Measurements from ENCODE around the gene VGLL3.
"Not testable (repeated sequence)": the region's sequence is repeated elsewhere in the genome, so short reads cannot be mapped to it uniquely, and the experiment has no call there.

VGLL3 gene

DNA sequence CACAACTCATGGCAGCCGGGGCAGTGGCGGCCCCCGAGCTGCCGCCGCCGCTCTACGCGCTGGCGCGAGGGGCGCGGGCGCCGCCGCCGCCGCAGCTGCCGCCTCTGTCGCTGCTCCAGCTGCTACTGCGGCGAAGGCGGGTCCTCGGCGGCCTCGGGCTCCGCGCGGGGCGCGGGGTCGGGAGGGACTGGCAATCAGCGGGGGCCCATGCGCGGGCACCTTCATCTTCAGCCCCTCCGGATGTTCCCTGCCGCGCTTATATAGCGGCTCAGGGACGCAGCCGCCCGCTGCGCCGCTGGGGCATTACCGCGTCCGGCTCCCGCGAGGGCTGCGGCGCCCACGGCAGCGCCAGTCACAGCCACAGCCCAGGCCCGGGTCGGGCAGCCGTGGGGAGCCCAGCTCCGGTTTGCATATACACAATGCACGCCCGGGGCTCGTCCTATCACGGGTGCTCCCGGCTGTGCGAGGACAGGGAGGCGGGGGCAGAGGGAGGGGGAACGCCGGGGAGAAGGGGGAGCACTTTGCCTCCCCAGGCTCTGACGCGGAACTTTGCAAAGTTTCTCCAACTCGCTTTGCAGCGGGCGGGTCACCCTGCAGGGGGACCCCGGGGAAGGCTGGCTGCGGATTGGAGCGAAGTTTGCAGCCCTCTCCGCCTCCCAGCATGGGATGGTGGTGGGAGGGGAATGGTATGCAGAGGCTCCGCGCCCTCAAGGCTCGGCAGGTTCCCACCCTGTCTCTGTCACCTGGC lies at the start of gene VGLL3:
Gene VGLL3, minus strand, starts transcription at position 416 of the 748 bp plus-strand sequence. Its CDS starts 406 bp downstream, at position 10.
- DNase-seq (ENCODE audit: low read depth in 3 of 3) = no peak

DNA sequence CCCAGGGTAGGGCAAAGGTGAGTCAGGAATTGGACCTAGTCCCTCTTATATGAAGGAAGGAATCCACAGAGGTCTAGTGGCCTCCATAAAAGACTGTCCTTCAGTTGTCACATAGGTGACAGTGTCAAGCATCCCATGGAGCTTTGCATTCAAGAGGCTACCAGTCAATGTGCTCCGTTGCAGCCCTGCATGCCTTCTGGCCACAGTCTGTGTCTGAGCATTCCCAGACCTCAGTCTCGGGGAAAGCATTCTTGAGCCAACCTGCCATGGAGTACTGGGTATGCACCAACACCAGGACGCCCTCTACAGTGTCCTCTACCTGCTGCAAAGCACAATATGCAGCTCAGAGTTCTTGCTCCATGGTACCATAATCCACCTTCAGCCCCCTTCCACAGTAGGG lies 46.7 kb upstream of the VGLL3 start:
- no peak for DNase-seq (ENCODE audit: low read depth in 3 of 3)

- DNase-seq (ENCODE audit: low read depth in 3 of 3) = no peak
Measured at GRCh38 chr3:87036671-87037070, 45.7 kb upstream of the VGLL3 start.

- no peak for DNase-seq (ENCODE audit: low read depth in 3 of 3)
Measured at GRCh38 chr3:87035339-87035738, 44.4 kb upstream of the VGLL3 start.

GRCh38 chr3:87033205-87033604 lies 42.3 kb upstream of the VGLL3 start:
- no peak for DNase-seq (ENCODE audit: low read depth in 3 of 3)

- DNase-seq (ENCODE audit: low read depth in 3 of 3) = no peak
Measured at GRCh38 chr3:87025661-87026645, 35.0 kb upstream of the VGLL3 start.

DNA sequence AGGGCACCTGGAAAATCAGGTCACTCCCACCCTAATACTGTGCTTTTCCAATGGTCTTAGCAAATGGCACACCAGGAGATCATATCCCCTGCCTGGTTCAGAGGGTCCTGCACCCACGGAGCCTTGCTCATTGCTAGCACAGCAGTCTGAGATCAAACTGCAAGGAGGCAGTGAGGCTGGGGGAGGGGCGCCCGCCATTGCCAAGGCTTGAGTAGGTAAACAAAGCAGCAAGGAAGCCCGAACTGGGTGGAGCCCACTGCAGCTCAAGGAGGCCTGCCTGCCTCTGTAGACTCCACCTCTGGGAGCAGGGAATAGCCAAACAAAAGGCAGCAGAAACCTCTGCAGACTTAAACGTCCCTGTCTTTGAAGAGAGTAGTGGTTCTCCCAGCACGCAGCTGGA lies 26.4 kb upstream of the VGLL3 start:
- not testable (repeated sequence) for DNase-seq (ENCODE audit: low read depth in 3 of 3)

GRCh38 chr3:87009271-87009670 lies 18.3 kb upstream of the VGLL3 start:
- DNase-seq (ENCODE audit: low read depth in 3 of 3) = no peak

GRCh38 chr3:87006844-87007439 lies 16.0 kb upstream of the VGLL3 start:
- no peak for DNase-seq (ENCODE audit: low read depth in 3 of 3)

DNA sequence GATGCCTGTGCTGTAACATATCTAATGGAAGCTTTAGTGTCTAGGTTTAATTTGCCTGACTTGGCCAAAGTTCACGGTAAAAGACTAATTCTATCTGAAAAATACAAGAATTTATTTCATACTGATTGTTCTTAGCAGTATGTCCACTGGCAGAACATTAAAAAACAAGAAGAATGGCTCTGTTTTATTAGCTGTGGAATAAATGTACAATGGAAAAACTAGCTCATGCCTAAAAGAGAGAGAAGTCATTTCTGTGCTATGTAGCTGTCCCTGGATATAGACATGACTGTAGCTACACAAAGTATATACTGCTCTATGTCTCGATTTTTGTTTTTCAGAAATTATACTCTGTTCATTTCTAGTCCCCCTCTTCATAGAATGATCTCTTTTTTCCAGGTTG lies 13.9 kb upstream of the VGLL3 start:
- DNase-seq (ENCODE audit: low read depth in 3 of 3) = no peak

DNA sequence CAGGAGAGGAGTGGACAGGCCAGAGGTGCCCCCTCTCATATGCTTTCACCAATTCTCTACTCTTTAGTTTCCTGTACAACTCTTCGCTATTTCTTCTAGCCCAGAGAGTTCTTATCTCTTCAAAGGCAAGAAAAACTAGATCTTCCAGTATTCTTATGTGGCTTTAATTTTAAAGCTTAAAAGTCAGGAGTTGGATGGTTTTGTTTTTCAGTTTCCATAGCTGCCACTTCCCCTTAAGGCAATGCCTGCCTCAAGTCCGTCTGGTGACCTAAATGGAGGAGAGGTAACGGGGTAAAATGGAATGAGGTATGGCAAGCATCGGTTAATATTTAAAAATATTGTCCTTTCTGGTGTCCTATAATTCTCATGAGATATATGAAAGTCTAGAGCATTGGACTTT lies 11.4 kb upstream of the VGLL3 start:
- no peak for DNase-seq (ENCODE audit: low read depth in 3 of 3)

DNA sequence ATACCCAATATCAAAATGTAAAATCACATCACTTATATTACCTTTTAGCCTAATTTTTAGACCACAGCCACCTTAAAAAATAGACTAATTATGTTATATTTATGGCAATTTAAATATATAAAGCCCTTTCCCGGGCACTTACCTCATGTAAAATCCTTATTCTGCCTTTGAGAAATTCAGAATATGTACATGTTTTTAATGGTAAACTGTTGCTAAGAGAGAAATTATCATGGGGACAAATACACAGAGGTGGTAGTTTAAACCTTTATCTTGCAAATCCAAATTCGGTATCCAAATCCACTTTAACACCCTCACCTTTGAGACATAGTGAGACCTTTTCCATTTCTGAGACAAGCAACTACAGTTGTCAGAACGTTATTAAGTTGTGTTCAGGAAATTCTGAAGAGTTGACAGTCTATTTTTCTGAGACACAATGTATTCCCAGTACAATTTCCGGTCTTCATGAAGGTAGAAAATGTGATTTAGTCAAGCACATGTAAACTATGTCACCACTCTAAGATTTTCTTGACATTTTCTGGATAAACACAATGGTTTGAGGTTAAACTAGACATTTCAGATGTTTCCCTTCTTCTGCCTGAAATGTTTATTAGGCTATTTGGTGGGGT lies 10.6 kb upstream of the VGLL3 start:
- no peak for DNase-seq (ENCODE audit: low read depth in 3 of 3)

DNA sequence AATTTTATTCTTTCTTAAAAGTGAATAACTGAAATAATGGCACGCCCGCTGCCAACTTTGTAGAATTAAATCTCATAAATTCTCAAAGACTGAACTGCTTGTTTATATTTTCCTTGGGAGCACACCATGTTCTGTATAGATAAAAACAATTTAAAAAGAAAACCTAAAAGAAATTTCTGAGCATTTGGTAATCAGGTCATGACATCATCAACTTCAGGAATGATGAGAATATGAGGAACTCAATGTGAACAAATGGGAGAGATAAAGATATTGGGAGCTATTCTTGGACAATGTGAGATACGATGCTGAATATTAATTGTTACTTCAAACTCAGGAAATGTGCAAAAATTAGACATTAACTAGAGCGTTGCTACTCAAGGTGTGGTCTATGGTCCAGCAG lies 10.0 kb upstream of the VGLL3 start:
- no peak for DNase-seq (ENCODE audit: low read depth in 3 of 3)

GRCh38 chr3:86998569-86998968 lies 7.6 kb upstream of the VGLL3 start:
- no peak for DNase-seq (ENCODE audit: low read depth in 3 of 3)

DNA sequence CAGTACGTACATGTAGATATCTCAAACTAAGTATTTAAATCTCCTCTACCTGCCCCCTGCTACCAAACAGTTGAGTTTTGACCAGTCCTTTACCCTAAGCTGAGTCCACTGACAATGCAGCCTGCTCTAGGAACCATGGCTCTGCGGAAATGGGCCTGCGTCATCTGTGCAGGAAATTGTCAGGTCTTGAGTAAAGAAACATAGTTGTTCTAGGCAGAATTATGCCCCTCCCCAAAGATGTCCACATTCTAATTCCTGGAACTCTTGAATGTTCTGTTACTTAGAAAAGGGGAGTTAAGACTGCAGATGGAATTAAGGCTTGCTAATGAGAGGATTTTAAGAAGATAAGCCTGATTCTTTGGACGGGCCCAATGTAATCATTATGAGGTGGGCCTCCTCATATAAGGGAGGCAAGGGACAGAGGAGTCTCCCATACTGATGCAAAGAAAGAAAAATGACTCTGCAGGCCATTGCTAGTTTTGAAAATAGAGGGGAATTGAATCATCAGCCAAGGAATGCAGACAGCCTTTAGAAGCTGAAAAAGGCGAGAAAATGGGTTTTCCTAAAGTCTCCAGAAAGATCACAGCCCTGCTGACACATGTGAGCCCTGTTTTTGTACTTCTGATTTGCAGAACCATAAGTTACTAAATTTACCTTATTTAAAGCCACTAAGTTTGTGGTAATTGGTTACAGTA lies 5.5 kb upstream of the VGLL3 start:
- no peak for DNase-seq (ENCODE audit: low read depth in 3 of 3)

DNA sequence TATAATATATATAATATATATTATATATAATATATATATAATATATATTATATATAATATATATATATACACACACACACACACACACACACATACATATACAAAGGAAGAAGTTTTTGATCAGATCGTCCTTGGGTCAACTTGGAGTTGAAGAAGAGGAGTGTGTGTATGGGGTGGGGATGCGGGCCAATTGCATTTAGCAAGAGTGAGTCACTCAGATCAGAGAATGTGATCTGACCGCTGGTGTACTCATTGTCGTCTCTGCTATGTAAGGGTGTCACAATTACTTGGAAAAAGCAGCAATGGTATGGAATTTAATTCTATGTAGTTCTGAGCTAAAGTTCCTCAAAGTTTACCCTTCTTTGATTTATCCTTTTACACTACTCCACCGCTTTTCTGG lies 4.6 kb upstream of the VGLL3 start:
- no peak for DNase-seq (ENCODE audit: low read depth in 3 of 3)

DNA sequence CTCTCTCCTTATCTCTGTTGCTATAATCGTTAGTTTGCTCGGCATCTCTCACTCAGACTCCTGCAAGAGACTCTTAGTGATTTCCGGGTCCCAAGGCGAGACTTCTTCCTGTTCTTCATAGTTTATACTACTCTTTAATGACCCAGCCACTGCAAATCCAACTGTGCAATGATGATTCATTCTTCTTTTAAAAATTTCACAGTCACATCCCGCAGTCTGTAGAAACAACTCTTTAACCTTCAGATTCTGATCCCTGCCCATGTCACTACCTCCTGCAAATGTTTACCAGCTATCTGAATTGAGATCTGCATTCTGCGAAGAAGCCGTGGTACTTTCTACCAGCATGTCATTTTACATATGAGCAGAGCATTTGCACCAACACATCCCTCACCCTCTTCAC lies 2.8 kb upstream of the VGLL3 start:
- DNase-seq (ENCODE audit: low read depth in 3 of 3) = no peak

DNA sequence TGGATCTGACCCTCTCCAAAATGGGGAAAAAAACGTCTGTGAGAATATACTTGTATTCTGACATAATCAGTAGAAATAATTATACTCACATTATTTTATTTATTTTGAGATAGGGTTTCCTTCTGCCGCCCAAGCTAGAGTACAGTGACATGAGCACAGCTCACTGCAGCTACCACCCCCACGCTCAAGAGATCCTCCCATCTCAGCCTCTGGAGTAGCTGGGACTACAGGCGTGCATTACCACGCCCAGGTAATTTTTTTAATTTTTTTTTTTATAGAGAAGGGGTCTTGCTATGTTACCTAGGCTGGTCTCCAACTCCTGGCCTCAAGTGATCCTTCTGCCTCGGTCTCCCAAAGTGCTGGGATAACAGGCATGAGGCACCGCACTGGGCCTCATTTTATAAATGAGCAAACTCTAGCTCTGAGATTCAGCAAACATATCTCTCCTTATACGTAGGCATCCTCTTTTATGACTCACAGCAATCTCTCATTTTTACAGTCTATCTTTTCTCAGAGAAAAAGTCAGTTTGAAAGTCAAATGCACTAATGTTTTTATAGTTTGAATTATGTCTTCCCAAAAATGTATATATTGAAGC lies 989 bp upstream of the VGLL3 start:
- DNase-seq (ENCODE audit: low read depth in 3 of 3) = no peak

DNA sequence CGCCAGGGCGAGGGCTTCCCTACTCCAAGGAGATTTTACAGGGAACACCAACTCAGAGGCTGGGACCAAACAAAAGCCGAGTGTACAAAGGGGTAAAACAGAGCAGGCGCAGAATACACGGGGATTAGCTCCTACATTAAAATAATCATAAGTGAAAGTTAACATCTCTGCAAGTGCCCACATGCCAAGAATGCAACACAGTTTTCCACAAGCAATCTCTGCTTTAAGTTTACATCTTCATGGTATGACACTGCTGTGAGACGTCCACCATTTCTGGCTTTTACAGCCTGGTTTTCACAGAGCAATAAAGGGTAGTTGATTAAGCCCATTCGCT lies 500 bp upstream of the VGLL3 start:
- no peak for DNase-seq (ENCODE audit: low read depth in 3 of 3)

DNA sequence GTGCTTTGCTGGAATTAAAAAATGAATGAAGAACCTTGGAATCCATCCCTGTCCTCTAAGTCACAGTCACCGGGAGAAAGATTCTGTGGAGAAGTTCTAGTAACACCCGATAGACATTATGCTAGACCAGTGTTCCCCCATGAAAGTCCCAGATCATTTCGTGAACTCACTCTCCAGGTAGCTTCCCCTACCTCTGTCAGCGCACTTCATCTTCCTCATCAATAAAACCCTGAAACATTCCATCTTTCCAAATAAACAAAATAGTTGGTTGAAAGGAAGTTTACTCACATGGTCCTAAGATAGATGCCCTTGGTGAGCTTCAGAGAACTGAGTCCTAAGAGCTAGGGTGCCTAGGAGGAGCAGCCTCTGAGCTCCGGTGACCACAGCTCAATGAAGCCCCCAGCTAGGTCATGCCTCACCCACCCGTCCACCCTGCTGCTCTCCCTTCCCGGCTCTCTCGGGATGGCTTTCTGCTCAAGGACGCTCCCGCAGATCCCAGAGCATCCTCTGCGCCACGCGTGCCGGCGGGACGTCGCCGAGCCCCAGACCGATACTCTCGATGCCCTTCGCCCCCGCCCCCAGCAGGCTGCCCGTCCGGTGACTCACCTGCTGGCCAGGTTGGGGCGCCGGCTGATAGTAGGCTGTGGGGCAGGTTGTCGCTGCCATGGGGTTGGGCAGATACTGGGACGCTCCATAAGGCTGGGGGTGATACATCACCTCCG lies 776 bp downstream of the VGLL3 start:
- no peak for DNase-seq (ENCODE audit: low read depth in 3 of 3)
